GM23248 (cell line): ENCODE data around the gene TMEM91.

Experiments
- EZH2 ChIP-seq: fragments of 200-600 bp; sonication (generic); IDR thresholded peaks from 2 replicates; pipeline ENCODE4 v1.6.1; 2018; ENCODE audit warnings: antibody characterized with exemption, mild to moderate bottlenecking; ENCODE audit not compliant: insufficient read depth, poor library complexity, severe bottlenecking
- EZH2phosphoT487 ChIP-seq: fragments of 200-600 bp; sonication (generic); IDR thresholded peaks from 2 replicates; pipeline ENCODE4 v1.6.1; 2018; ENCODE audit warnings: antibody characterized with exemption, moderate library complexity, mild to moderate bottlenecking, low read depth; ENCODE audit not compliant: insufficient read depth

DNA sequence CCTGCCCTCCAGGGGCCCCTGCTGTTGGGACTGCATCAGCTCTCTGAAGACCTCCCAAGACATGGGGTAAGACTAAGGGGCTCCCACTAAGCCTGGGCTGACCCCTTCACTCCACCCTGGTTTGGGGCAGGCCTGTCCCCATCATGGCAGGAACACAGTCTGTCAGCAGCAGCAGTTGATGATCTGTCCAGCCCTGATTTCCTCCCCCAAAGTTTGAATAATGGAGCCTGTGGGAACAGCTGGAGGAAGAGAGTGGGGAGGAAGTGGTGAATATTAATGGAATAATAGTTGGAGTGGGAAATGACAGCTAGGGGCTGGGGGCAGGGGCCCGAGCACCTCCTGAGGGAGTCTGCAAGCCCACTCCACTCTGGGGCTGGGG is 52.1 kb downstream of the TMEM91 start:
- TF ChIP-seq EZH2 (no peak), EZH2phosphoT487 (no peak)
